NCI-H1436 treated with DMSO at 0.1 percent for 48 hours (cell line): ENCODE results near the gene SGSH.
"Not testable (repeated sequence)": the region's sequence is repeated elsewhere in the genome, so short reads cannot be mapped to it uniquely, and the experiment has no call there.

Source experiments
- DNase-seq: peaks from one replicate; lab custom pipeline; 2025; lab: John Stamatoyannopoulos, UW

Gene SGSH

GRCh38 chr17:80210348-80211108 lies 9.6 kb downstream of the SGSH start:
- no peak for DNase-seq

GRCh38 chr17:80209765-80210164 lies 10.4 kb downstream of the SGSH start:
- DNase-seq = no peak

DNA sequence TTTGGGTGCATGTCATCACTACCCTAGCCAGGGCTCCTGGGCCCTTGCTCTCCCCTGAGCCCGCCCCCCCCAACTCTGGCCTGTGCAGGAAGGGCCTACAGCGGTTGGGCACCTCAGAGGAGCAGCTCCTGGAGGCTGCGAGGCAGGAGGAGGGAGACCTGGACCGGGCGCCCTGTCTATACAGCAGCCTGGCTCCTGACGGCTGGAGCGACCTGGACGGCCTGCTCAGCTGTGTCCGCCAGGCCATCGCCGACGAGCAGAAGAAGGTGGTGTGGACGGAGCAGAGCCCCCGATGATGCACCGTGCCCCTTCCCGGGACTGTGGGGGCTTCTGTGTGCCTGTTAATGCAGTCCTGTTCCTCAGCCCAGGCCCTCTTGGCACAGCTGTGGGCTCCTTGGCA lies 12.1 kb downstream of the SGSH start:
- DNase-seq = no peak

- no peak for DNase-seq
Measured at GRCh38 chr17:80205811-80206210, 14.3 kb downstream of the SGSH start.

DNA sequence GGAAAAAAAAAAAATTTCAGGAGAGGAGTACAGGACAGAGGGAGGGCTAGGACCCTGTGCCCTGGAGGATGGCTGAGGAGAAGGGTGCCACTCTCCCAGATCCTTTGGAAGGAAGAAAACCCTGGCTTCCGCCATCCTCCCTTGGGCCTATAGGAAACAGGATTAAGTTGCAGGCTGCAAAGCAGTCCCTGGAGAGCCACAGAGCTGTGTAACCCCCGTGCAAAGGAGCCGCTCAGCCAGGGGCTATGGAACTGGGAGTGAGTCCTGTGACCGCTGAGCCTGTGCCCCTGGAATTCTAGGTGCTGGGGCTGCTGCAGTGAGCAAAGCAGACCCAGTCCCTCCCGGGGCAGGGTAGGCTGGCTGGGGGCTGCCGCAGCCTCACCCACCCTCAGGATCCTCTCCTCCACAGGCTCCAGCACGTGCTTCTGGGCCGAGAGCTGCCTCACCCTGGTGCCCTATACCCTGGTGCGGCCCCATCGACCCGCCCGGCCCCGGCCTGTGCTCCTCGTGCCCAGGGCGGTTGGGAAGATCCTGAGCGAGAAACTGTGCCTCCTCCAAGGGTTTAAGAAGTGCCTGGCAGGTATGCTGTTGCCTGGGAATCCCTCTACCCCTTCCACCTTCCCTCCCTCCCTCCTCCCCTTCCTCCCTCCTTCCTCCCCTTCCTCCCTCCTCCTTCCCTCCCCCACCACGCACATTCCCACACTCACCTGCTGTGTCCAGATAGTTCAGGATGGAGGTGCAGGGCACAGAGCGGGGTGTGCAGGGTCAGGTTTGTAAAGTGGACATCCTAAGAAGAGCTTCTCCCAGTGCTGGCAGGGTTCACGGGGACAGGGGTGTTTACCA lies 15.3 kb downstream of the SGSH start:
- DNase-seq = no peak

GRCh38 chr17:80203471-80203963 lies 16.6 kb downstream of the SGSH start:
- no peak for DNase-seq

- DNase-seq = no peak
Measured at GRCh38 chr17:80202197-80202596, 17.9 kb downstream of the SGSH start.

- DNase-seq = no peak
Measured at GRCh38 chr17:80201446-80201845, 18.7 kb downstream of the SGSH start.

DNA sequence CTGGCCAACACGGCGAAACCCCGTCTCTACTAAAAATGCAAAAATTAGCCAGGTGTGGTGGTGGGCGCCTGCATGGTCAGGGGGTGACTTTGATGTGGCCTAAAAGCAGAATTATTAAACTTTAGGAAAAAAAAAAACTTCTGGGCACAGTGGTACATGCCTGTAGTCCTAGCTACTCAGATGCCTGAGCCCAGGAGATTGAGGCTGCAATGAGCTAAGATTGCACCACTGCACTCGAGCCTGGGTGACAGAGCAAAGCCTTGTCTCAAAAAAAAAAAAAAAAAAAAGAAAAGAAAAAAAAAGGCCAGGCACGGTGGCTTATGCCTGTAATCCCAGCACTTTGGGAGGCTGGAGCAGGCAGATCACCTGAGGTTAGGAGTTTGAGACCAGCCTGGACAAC lies 20.8 kb downstream of the SGSH start:
- not testable (repeated sequence) for DNase-seq

DNA sequence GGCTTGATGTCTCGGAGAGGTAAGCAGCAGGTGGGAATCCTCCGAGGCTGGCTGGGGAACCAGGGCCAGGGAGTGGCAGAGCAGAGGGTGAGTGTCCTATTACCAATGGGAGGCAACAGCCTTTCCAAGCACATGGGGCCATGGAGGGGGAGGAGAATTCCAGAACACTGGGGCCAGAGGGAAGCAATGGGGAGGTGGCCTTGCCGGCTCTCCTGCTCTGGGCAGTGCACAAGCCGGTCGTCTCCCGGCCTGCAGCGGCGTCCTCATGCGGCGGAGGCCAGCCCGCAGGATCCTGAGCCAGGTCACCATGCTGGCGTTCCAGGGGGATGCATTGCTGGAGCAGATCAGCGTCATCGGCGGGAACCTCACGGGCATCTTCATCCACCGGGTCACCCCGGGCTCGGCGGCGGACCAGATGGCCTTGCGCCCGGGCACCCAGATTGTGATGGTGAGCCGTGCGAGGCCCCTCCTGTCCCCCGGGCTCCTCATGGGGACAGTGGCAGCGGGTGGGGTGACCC lies 21.9 kb downstream of the SGSH start:
- DNase-seq = no peak

GRCh38 chr17:80196652-80197051 lies 23.5 kb downstream of the SGSH start:
- no peak for DNase-seq

GRCh38 chr17:80195671-80196529 lies 24.2 kb downstream of the SGSH start:
- DNase-seq = no peak

- DNase-seq = no peak
Measured at GRCh38 chr17:80195141-80195540, 25.0 kb downstream of the SGSH start.

GRCh38 chr17:80191865-80192661 lies 28.1 kb downstream of the SGSH start:
- DNase-seq = no peak

DNA sequence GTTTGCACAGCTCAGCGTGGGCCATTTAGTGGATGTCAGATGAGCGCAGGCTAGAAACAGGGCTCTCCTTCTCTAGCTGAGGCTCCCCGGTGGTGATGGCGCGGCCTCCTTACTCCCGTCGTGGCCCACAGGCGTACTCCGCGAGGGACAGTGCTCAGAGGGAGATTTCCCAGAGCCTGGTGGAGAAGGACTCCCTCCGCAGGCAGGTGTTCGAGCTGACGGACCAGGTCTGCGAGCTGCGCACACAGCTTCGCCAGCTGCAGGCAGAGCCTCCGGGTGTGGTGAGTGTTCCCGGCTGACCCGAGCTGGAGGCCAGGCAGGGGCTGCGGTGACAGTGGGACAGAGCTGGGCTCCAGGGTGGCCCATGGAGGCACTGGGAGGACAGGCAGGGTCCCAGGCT lies 28.9 kb downstream of the SGSH start:
- DNase-seq = no peak

GRCh38 chr17:80190716-80191115 lies 29.4 kb downstream of the SGSH start:
- no peak for DNase-seq

DNA sequence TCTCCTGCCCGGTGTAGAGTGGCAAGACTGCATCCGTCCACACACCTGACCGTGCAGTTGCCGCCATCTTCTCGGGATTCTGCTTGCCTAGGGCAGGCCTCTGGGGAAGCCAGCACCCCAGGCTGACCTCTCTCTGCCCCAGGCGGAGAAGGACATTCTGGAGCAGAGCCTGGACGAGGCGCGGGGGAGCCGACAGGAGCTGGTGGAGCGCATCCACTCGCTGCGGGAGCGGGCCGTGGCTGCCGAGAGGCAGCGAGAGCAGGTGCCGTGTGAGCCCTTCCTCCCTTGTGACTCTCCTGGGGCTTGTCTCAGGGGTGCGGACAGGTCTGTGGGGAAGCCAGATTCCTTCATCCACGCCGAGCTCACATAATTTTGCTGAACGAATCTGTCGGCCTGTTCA lies 30.5 kb downstream of the SGSH start:
- no peak for DNase-seq

DNA sequence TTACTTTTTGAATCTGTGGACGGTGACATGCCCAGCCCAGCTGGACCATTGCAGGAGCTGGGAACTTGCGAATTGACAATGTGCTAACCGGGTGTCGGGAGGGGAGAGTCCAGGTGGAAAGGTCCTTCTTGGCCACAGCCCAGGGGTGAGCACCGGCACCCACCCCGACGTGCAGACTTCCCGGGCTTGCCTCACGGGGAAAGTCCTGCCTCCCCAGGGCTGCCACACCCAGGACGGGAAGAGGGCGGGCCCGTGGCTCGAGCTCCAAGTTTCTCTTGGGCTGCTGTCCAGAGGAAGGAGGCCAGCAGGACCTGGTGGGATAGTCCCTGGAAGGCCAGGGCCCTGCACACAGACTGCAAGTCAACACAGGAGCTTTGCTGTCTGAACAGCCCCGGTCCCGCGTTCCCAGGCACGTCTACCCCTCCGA lies 32.6 kb downstream of the SGSH start:
- DNase-seq = no peak

- DNase-seq = no peak
Measured at GRCh38 chr17:80187090-80187489, 33.0 kb downstream of the SGSH start.

GRCh38 chr17:80185968-80186367 lies 34.2 kb downstream of the SGSH start:
- DNase-seq = no peak

- no peak for DNase-seq
Measured at GRCh38 chr17:80184423-80184714, 35.8 kb downstream of the SGSH start.
